SK-MEL-5 (cell line): ENCODE data around the gene TMEM250. TPM values are rescaled to one million over a fixed set of nuclear protein-coding genes. Genes with fewer than 3 reads are reported as not detected.

Experiments used
- DNase-seq: peaks from one replicate; pipeline ENCODE4 v3.0.0-alpha.2; 2016; ENCODE audit warnings: low read depth, low spot score
- in situ Hi-C: cut with HindIII; loops from 2 replicates; pipeline ENCODE4 v1.10.0; 2016; ENCODE audit warnings: low sequenced_read_pairs, high pct_unique_total_duplicates, low pct_unique_long_range_greater_than_20kb
- total RNA-seq: library from RNA; depleted of rRNA; stranded (reverse); fragments of >200 nt; shearing (Covaris generic); gene quantifications from 2 replicates; pipeline ENCODE4 v1.2.3, GENCODE V29; 2014; rRNA removed

The TMEM250 gene
- total RNA-seq, 1 experiment from 2014 or later = 43.0 TPM

DNA sequence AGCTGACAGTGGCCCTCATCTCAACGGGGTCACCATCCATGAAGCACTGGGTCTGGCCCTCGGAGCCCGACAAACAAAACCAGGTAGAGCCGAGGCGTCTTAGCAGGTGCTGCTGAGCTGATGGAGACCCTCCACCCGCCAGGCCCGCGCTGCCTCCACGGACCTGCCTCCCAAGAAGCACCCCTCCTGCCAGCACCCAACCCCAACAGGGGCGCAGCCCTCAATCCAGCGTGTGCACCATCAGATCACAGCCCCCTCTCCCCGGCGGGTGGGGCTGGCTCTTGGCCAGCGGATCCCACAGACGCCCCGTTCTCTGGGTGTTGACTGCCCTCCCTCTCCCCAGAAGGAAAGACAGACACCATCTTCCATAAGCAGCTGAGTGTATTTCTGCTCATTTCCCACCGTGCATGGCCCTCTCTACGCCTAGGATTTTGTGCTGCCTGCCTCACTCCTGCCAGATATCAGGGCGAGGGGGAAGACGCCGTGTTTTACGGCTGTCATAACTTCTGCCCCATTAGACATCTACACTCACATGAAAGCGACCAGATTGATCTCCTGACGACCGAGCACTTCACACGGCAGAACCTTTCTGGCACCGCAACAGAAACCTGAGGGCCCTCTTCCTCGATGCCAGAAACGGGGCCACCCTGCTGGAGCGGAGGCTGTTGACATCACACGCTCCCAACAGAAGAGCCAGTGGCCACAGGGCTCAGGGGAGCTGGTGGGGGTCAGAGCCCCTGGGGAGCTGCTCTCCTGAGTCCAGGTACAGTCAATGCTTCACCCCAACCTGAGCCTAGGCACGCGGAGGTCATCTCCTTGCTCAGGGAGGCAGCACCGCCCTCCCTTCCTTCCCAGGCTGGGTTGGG lies 35.9 kb downstream of the TMEM250 start:
- DNase-seq = no peak
- in situ Hi-C loops = no loop called here

DNA sequence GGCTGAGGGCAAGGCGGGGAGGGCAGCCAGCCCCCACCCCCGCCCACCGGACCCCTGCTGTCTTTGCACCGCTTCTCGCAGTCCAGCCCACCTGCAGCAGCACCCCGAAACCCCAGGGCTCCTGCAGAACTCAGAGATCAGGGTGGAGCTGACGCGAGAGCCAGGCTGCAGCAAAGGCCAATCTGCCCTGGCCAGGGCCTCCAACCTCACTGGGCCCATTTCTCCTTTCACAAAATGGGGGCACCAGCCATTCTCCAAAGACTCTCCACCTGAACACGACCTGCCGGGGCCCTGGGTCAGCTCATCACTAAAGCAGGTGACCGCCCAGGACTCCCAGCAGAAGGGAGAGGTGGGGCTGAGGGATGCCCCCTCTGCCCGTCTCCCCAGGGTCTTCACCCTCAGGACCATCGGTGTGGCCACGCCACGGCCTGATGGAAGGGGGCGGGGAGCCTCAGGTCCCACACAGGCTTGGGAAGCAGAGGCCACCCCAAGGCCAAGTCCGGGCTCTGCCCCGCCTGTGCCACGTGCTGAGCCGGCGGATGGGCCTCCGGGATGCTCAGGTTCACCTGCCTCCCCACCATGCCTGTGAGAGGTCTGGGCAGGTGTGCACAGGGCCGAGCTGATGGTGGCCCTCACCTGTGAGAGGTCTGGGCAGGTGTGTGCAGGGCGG lies 36.7 kb downstream of the TMEM250 start:
- in situ Hi-C loops = no loop called here
- DNase-seq = no peak

DNA sequence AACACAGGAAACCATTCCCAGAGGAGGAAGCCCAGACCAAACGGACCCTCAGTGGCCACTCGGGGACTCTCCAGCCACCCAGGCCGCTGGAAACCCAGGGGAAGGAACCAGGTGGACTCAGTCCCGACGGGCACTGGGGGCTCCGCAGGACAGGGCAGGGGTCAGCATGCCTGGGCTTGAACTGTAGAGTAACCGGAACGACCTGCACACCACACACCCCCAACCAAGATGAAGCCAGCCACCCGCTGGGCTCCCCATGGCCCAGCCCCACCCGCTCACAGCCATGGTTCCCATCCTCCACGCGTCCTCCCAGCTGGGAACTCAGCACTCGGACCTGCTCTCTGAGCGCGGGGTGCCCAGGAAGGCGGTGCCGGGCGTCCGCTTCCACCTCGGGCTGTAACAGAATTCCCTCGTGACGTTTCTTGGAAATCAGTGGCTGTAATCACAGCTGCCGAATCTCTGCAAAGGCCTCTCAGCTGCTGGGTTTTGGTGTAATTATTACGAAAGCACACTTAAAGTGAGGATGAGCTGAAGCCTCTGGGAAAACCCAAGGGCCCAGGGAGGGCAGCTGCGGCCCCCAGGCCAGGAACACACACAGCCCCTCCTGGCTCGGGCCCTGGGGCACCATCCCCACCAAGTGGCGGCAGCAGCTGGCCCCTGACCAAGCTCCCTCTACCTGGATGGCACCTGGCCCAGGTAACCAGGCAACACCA lies 37.4 kb downstream of the TMEM250 start:
- in situ Hi-C loops = no loop called here

DNA sequence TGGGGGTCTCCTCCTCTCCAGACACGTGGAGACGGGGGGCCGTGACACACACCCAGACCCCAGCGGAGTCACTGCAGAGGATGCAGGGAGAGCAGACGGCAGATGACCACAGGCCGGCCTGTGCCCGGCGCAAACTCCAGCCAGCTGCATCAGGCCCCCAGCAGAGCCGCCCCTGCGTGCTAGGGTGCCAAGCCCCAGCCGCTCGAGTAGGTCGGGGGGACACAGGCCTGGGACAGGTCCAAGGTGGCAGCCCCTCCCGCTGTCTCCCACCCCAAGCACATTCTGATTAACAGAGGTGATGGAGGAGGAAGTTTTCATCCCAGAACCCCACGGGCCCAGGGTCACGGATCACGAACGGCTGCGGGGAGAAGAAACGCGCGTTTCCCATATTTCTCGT lies 38.0 kb downstream of the TMEM250 start:
- in situ Hi-C loops = no loop called here
- DNase-seq = no peak

More for the DNA sequence above, 37.4 kb downstream of the TMEM250 start:
- no peak for DNase-seq

DNA sequence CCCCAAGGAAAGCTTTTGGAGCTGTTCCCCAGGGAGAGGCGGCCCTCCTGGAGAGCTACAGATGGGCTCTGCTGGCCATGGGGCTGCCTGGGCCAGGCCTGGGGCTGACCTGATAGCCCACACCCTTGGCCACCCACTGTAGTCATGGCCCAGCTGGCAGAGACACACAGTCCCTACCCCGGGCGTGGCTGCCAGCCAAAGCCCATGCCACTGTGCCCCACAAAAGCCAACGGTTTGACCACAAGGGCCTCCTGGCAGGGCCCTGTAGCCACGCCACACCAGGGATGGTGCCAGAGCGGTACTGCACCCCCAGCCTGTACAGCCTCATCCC lies 38.8 kb downstream of the TMEM250 start:
- no peak for DNase-seq
- in situ Hi-C loops = no loop called here

DNA sequence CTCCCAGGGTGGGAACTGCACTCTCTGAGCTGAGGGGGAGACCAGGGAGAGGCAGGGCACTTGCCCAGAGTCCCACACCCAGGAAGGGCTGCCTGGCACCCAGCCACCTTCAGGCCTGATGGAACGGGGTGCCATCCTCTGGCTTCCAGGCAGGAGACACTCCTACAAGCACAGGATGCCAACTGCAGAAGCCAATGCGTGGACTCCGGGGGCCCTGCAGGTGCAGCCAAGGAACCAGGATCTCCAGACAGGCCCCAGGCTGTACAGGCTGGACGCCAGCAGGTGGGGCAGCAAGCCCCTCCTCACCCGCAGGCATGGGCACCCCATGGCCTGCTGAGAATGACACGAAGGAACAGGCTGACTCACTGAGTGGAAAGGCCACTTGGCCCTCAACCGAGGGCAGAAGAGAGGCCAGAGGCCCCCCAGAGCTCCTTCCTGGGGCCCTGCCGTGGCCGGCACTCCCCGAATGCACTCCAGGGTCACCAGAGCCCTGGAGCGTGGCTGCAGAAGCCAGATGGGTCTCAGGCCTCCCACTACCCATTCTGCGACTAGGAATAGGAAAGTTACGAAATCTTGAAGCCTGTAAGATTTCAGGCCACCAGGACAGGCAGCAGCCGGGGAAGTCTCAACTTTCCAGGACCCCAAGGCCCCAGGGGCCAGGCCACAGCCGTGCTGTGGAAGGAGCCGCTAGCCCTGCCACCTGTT lies 39.3 kb downstream of the TMEM250 start:
- in situ Hi-C loops = no loop called here
- no peak for DNase-seq

DNA sequence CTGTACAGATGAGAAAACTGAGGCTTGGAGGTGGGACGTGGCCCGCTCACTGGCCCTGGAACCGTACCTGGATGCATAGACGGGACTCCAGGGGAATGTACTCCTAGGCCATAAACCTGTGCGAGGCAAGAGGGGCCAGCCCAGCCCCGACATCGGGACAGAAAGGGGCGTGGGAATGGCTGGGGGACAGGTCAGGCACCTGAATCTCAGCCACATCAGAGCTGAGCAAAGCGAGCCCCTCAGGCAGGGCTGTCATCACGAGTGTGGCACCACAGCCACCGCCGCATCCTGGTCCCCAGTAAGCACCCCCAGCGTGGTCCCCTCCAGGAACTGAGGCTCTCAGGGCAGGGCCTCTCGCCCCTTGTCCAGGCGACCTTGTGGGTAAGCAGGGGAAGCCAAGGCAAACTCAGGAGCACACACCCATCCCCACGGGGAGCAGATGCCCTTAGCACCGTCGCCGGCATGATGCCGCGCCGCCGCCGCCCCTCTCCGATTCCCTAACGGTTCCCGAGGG lies 40.1 kb downstream of the TMEM250 start:
- no peak for DNase-seq
- in situ Hi-C loops = no loop called here

DNA sequence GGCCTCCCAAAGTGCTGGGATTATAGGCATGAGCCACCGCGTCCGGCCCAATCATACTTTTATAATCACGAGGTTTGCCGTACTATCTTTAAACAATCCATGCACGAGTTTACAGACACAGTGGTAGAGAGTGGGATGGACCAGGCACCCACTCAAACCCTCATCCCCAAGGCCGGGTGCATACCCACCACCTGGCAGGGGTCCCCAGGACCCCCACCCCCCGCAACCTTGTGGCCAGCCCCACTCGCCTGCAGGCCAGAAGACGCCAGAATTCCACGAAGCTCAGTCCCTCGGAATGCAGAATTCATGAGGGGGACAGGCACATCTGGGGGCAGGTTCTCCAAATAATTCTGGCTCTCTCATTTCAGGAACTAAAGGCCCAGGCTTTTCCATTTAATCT lies 40.7 kb downstream of the TMEM250 start:
- in situ Hi-C loops = no loop called here

DNA sequence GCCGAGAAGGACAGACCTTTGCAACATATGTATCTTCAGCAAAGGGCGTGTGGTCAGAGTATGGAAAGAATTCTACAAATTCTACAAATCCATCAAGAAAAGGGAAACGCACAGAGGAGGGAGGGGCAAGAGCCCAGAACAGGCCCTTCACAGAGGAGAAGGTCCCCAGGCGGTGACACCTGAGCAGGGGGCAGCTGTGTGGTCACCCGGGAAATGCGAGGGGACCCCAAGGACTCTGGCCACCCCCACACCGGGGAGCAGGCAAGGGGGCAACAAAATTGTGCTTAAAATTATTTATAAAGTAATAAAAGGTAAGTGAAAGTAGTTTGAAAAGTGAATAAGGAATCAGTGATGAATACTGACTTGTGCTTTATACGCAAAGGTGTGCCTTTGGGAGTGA lies 41.2 kb downstream of the TMEM250 start:
- in situ Hi-C loops = no loop called here

More for the DNA sequence above, 40.7 kb downstream of the TMEM250 start:
- DNase-seq = no peak

DNA sequence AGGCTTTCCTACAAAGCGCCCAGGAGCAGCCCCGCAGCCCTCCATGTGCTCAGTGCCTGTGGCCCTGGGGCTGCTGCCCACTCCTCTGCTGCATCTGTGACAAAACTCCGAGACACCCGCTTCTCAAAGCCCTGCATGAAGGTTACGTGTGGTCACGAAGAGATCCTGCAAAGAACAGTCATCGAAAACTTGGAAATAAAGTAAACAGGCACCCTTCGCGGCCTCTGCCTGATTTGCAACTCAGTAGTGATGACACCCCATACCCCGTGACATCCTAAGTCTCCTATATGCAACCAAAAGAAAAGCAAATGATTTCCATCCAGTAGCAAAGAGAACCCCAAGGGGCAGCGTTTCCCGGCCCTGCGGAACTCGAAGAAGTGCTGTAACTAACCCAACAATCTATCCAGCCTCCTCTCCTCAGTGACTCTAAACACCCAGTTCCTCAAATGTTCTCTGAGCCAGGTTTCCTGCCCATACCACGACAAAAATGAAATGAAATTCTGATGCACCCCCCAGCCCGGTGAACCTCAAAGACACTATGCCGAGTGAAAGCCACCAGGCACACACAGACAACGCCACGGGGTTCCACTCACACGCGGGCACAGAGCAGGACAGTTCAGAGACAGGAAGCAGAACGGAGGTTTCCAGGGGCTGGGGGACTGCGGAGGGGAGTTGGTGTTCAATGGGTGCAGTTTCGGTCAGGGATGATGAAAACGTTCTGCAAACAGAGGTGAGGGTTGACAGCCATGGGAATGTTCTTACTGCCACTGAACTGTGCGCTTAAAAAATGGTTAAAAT lies 42.6 kb downstream of the TMEM250 start:
- no peak for DNase-seq
- in situ Hi-C loops = no loop called here

More for the DNA sequence above, 41.2 kb downstream of the TMEM250 start:
- DNase-seq = no peak

DNA sequence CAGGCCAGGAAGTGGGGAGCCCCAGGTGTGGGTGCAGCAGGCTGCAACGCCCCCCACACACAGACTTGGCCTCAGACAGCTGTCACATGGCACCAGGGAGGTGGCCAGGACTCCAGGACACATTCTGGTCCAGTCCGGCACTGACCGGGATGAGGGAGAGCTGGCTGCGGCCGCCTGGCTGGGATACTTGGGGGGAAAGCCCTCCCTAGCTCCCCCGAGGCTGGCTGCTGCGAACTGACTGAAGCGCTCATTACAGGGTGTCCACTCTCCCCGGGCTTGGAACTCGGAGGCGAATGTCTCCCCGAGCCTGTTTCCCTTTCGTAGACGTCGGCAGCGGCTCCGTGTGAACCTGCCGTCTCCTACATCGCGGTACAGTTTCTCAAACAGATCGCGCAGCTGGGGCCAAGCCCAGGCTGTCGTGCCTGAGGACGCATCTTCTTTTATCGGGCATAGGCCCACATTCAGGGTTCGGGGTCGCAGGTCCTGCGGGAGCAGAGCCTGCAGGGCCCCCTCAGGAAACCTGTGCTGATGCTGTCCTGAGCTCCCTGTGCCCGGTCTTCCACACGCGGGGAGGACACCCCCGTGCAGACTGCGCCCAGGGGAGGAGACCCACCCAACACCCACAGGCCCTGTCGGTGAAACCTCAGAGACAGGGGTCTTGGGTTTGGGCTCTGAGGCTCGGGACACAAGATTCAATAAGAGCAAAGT lies 43.4 kb downstream of the TMEM250 start:
- DNase-seq = no peak
- in situ Hi-C loops = no loop called here

DNA sequence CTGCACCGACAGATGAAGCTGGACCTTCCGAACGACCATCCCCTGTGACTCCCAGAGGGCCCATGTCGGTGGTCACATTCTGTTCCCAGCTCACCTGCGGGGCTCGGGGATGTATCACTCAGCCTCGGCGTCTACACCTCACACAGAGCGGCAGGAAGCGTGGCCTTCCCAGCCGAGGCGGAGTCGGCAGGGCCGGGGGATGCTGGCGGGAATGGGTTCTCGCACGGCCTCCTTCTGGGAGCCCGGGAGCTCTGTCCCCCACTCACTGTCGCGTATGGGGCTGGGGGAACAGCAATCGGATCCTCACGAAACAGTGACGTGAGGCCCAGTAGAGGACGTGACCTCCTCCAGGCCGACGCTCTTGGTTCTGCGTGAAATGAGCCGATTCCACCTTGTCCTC lies 44.0 kb downstream of the TMEM250 start:
- DNase-seq = no peak
- in situ Hi-C loops = no loop called here

Other genes with a start within 250 kb of the TMEM250 start
- gene CAMSAP1, start 211.3 kb downstream of the TMEM250 start, total RNA-seq = 14.7 and 15.3 TPM in 2 replicates
- 53.4 and 57.4 TPM in 2 replicates for gene UBAC1, start 157.5 kb downstream of the TMEM250 start, total RNA-seq
- 38.2 and 38.7 TPM in 2 replicates for gene NACC2, start 23.6 kb downstream of the TMEM250 start, total RNA-seq
- gene LHX3, start 86.3 kb upstream of the TMEM250 start, total RNA-seq = not detected in 2 replicates
- gene QSOX2, start 126.9 kb upstream of the TMEM250 start, total RNA-seq = 14.8 and 16.5 TPM in 2 replicates
- gene CCDC187, start 185.2 kb upstream of the TMEM250 start, total RNA-seq = not detected in 2 replicates
- 21.2 and 21.4 TPM in 2 replicates for gene GPSM1, start 208.7 kb upstream of the TMEM250 start, total RNA-seq
- gene DNLZ, start 244.9 kb upstream of the TMEM250 start, total RNA-seq = 19.4 and 35.1 TPM in 2 replicates